Endodermal cell (in vitro differentiated cells): ENCODE data around the gene LSP1. TPM values are rescaled to one million over a fixed set of nuclear protein-coding genes. Genes with fewer than 3 reads are reported as not detected.

ENCODE experiments used
- DNase-seq: peaks from one replicate; pipeline ENCODE4 v3.0.0-alpha.2; 2017
- H3K27ac ChIP-seq: 2 replicates; pipeline ENCODE4 v1.5.1; 2013; ENCODE audit warnings: mild to moderate bottlenecking, low read depth, low read length, moderate library complexity
- H3K27me3 ChIP-seq: 2 replicates; pipeline ENCODE4 v1.6.1; 2013; ENCODE audit warnings: mild to moderate bottlenecking, low read length, moderate library complexity; ENCODE audit not compliant: insufficient read depth, control insufficient read depth, poor library complexity, severe bottlenecking
- H3K36me3 ChIP-seq: 2 replicates; pipeline ENCODE4 v1.7.0; 2013; ENCODE audit warnings: mild to moderate bottlenecking, low read length, moderate library complexity; ENCODE audit not compliant: control insufficient read depth, insufficient read depth
- H3K4me1 ChIP-seq: one replicate; pipeline ENCODE4 v1.7.0; 2013; ENCODE audit warnings: low read length; ENCODE audit not compliant: control insufficient read depth, insufficient read depth
- H3K4me3 ChIP-seq: 2 replicates; pipeline ENCODE4 v1.5.1; 2013; ENCODE audit warnings: mild to moderate bottlenecking, low read length, moderate library complexity
- H3K9ac ChIP-seq: 2 replicates; pipeline ENCODE4 v1.6.1; 2013; ENCODE audit warnings: mild to moderate bottlenecking, low read length, moderate library complexity; ENCODE audit not compliant: poor library complexity, severe bottlenecking; ENCODE audit errors: extremely low read depth
- H3K9me3 ChIP-seq: 2 replicates; pipeline ENCODE4 v1.6.1; 2013; ENCODE audit warnings: mild to moderate bottlenecking, low read length, moderate library complexity; ENCODE audit not compliant: control insufficient read depth
- H3K27ac Mint-ChIP-seq: 2 replicates; pipeline ENCODE4 v1.8.0; 2020; ENCODE audit warnings: mixed read lengths
- H3K27me3 Mint-ChIP-seq: 2 replicates; pipeline ENCODE4 v1.8.0; 2021; ENCODE audit warnings: mild to moderate bottlenecking, mixed read lengths; ENCODE audit not compliant: insufficient read depth
- H3K36me3 Mint-ChIP-seq: 2 replicates; pipeline ENCODE4 v1.8.0; 2020; ENCODE audit warnings: low read depth, mixed read lengths
- H3K4me1 Mint-ChIP-seq: 2 replicates; pipeline ENCODE4 v1.8.0; 2020; ENCODE audit warnings: mixed read lengths
- H3K4me3 Mint-ChIP-seq: 2 replicates; pipeline ENCODE4 v1.8.0; 2020; ENCODE audit warnings: mild to moderate bottlenecking, moderate library complexity, mixed read lengths
- H3K9me3 Mint-ChIP-seq: 2 replicates; pipeline ENCODE4 v1.8.0; 2020; ENCODE audit warnings: mild to moderate bottlenecking, mixed read lengths
- WGBS, 2 experiments: methylation state at CpG; one replicate each; pipeline versions ENCODE4 v1.1.5 to v1.1.7; 2013; ENCODE audit warnings: missing lambda C conversion rate in 2 of 2, mixed read lengths in 1 of 2; ENCODE audit not compliant: insufficient coverage in 1 of 2, insufficient read length in 1 of 2; 5-methylcytosine and 5-hydroxymethylcytosine counted together
- total RNA-seq, 2 donors: library from RNA; stranded (reverse); fragmentation: NEBNext Ultra II Directional in 1 of 2; extraction: Animal tissue kit (Norgen Biotek cat#: 25700) in 1 of 2; gene quantifications; 2 replicates in 1 of 2; 3 replicates in 1 of 2; pipeline ENCODE4 v1.2.1, GENCODE V29; 2021
- TF ChIP-seq, protein P1 (sequence below): fragments of 200-600 bp; sonication (generic); conservative IDR thresholded peaks from 2 replicates; pipeline ENCODE4 v1.5.0; 2021; ENCODE audit warnings: antibody characterized with exemption, mild to moderate bottlenecking

The LSP1 gene
- total RNA-seq, 2 donors from 2014 or later: not detected

DNA sequence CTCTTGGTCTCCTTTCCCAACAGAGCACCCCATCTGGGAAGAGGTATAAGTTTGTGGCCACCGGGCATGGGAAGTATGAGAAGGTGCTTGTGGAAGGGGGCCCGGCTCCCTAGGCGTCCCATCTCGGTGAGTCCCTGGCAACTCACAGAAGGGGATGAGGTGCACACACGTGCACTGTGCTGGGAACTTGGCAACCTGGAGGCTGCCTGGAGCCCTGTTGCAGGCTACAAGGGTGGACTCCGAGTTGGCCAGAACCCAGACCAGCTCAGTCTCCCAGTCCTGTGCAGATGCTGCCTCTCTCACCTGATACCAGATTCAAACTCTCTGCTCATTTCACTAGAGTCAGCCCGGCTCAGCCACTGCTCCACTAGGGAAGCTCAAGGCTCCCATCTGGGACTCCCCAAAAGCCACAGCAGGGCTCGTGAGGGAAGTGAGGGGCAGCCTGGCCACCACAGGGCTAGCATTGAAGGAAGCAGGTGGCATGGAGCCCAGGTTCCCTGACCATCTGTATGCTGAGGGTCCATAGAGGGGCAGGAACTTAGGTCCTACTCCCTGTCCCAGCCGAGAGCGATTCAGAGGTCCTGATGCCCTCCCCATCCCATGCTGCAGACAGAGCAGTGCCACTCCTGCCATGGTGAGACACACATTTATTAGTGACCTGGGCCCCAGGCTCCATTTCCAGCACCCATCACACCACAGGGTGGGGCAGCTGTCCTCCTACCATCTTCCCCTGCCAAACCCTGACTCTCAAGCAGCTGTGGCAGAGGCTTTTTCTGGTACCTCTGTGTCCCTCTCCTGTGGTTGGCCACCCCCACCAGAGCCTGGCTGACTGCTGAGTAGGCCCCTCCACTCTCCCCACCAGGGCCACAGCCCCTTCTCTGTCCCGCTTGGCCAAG is 34.8 kb downstream of the LSP1 start:
- Histone ChIP-seq H3K9me3 (no peaks in the 10 kb centered on the region), H3K4me3 (no peak overlapping the region), H3K27ac (no peak overlapping the region), H3K36me3 (no peaks in the 10 kb centered on the region), H3K9ac (no peak overlapping the region), H3K4me1 (no peaks in the 10 kb centered on the region), H3K27me3 (peaks cover 13% of the 10 kb centered on the region)
- peaks cover 2% of the 10 kb centered on the region for H3K27me3 Mint-ChIP-seq
- H3K27ac Mint-ChIP-seq: no peak overlapping the region
- no peak overlapping the region for H3K4me3 Mint-ChIP-seq
- H3K4me1 Mint-ChIP-seq: no peaks in the 10 kb centered on the region
- TF ChIP-seq, protein P1, sequence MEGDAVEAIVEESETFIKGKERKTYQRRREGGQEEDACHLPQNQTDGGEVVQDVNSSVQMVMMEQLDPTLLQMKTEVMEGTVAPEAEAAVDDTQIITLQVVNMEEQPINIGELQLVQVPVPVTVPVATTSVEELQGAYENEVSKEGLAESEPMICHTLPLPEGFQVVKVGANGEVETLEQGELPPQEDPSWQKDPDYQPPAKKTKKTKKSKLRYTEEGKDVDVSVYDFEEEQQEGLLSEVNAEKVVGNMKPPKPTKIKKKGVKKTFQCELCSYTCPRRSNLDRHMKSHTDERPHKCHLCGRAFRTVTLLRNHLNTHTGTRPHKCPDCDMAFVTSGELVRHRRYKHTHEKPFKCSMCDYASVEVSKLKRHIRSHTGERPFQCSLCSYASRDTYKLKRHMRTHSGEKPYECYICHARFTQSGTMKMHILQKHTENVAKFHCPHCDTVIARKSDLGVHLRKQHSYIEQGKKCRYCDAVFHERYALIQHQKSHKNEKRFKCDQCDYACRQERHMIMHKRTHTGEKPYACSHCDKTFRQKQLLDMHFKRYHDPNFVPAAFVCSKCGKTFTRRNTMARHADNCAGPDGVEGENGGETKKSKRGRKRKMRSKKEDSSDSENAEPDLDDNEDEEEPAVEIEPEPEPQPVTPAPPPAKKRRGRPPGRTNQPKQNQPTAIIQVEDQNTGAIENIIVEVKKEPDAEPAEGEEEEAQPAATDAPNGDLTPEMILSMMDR: no peak
- no peaks in the 10 kb centered on the region for H3K9me3 Mint-ChIP-seq
- no peaks in the 10 kb centered on the region for H3K36me3 Mint-ChIP-seq
- 85 to 95% methylated on average over 4 to 11 of the region's 11 CpGs for WGBS, 2 experiments
- DNase-seq: no peak

DNA sequence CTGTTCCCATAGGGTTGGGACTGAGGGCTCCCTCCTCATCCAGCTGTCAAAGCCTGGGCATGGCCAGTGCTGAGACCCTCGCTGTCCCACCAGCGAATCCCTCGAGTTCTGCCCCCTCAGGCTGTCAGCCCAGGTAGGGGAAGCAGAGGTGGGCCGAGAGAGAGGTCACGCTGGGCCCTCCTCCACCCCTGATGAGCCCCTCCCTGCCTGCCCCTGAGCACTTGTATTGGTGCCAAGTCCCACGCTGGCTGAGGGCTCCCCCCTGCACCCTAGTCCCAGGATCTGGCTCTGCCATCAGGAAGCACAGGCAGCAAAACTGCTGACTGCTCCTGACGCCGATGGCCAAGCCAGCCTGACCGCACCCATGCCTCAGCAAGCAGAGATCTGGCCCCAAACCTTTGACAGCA is 35.5 kb downstream of the LSP1 start:
- H3K4me3 Mint-ChIP-seq: no peak overlapping the region
- WGBS, 2 experiments: 84 to 90% methylated on average over 8 to 9 of the region's 9 CpGs
- peaks cover 2% of the 10 kb centered on the region for H3K27me3 Mint-ChIP-seq

DNA sequence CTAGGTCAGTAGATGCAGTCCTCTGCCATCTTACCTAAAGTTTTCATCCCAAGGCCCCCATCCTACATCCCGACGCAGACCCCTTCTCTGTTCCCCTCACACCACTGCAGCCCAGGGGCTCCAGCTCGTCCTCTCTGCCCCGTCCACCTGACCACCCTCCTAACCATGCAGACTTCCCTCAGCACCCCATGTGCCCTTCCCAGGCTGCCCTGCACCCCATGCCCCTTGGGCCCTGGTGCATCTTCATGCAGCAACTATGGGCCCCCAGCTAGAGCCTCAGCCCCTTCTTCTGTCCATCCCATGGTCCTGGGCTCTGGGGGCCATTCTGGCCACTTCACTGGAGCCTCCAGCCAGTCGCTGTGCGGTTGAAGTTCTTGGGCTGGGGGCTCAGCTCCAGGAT is 35.9 kb downstream of the LSP1 start:
- no peak overlapping the region for H3K4me3 Mint-ChIP-seq
- H3K9me3 Mint-ChIP-seq: no peaks in the 10 kb centered on the region
- no peak for DNase-seq
- no peak overlapping the region for H3K27ac Mint-ChIP-seq
- TF ChIP-seq, protein P1: no peak
- H3K36me3 ChIP-seq: no peaks in the 10 kb centered on the region
- H3K36me3 Mint-ChIP-seq: no peaks in the 10 kb centered on the region
- no peaks in the 10 kb centered on the region for H3K9me3 ChIP-seq
- no peak overlapping the region for H3K4me3 ChIP-seq
- H3K27me3 Mint-ChIP-seq: peaks cover 2% of the 10 kb centered on the region
- peaks cover 13% of the 10 kb centered on the region for H3K27me3 ChIP-seq
- no peak overlapping the region for H3K9ac ChIP-seq
- no peaks in the 10 kb centered on the region for H3K4me1 ChIP-seq
- no peak overlapping the region for H3K27ac ChIP-seq
- WGBS, 2 experiments: 90 to 100% methylated on average over 2 to 6 of the region's 6 CpGs
- no peaks in the 10 kb centered on the region for H3K4me1 Mint-ChIP-seq

More for the DNA sequence above, 35.5 kb downstream of the LSP1 start:
- TF ChIP-seq, protein P1: no peak
- H3K9me3 Mint-ChIP-seq: no peaks in the 10 kb centered on the region
- no peaks in the 10 kb centered on the region for H3K36me3 Mint-ChIP-seq
- Histone ChIP-seq H3K27me3 (peaks cover 13% of the 10 kb centered on the region), H3K9ac (no peak overlapping the region), H3K4me1 (no peaks in the 10 kb centered on the region), H3K36me3 (no peaks in the 10 kb centered on the region), H3K9me3 (no peaks in the 10 kb centered on the region), H3K4me3 (no peak overlapping the region), H3K27ac (no peak overlapping the region)
- DNase-seq: no peak
- no peak overlapping the region for H3K27ac Mint-ChIP-seq
- H3K4me1 Mint-ChIP-seq: no peaks in the 10 kb centered on the region
